ENCODE results near the gene SMPX. TPM values are rescaled to one million over a fixed set of nuclear protein-coding genes. Genes with fewer than 3 reads are reported as not detected.

SMPX gene
- not detected in 2 replicates for total RNA-seq

DNA sequence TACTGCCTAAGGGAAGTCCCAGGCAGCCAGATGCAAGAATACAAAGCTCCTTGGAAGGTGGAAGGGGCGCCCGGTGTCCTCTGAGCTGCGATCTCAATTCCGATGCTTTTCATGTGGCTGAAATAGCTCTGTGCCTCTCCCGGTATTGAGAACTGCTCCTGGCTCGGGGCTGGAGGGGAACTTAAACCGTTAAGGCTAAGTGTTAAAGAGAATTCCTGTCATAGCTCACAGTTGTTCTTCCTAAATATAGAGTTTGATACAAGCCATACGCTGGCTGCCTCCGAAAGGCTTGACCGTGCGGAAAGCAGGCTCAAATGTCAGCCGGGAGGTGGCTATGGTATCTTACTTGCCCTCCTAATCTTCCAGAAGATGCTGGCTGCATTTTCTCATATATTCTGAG, at the start of gene SMPX:
TSS of gene SMPX (minus strand) at position 157 of the 400 bp plus-strand sequence. CDS start 3,826 bp downstream, outside the sequence.

DNA sequence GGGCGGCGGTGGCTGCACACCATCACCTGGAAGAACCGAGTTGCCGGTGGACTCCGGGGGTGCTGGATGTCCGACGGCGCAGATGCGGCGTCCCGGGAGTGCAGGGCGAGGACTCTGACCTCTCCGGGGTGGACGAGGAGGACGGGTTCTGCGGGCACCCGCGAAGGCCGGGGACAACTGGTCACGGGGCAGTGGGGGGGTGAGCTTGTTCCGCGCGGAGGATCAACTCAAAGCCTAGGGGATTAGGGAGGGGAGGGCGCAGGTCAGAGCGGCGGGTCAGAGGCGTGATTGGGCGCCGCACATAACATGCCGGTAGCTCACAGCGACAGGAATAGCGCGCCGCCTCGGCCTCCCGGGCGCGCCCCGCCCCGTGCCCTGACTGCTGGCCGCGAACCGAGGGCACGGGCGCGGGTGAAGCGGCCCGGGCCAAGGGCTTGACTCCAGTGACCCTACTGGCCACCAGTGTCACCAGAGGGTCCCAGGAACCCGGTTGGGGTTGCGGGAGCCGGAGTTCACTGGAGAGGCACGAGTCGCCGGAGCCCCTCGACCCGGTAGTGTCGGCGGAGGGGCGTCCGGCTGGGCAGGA, 99.7 kb downstream of the SMPX start, which contains the start of gene KLHL34:
TSS of gene KLHL34 (minus strand) at position 179 of the 586 bp plus-strand sequence. CDS start 542 bp downstream, outside the sequence.

Other genes starting within 250 kb of the SMPX start
- gene KLHL34, start 99.8 kb downstream of the SMPX start, total RNA-seq, result under 0.01 TPM in 1 of 2 replicates, not detected in the other
- gene MBTPS2, start 81.5 kb upstream of the SMPX start, total RNA-seq, result 12.8 and 13.1 TPM in 2 replicates
- 2.6 and 2.7 TPM in 2 replicates for gene YY2, start 97.9 kb upstream of the SMPX start, total RNA-seq
- gene SMS, start 182.6 kb upstream of the SMPX start, total RNA-seq, result 277 and 311 TPM in 2 replicates